H54 (cell line): ENCODE measurements around the gene IGLON5.

Experiments
- DNase-seq: peaks from one replicate; pipeline ENCODE4 v3.0.0; 2011; ENCODE audit warnings: low spot score, mixed read lengths; ENCODE audit not compliant: insufficient read length
- FAIRE-seq: peaks from 3 replicates; lab custom pipeline; 2011; peaks lifted over from hg19 to GRCh38; lab: Jason Lieb, UNC
- POLR2A ChIP-seq: IDR thresholded peaks from 2 replicates; pipeline ENCODE4 v1.6.1; 2011; ENCODE audit warnings: low read depth, mild to moderate bottlenecking, low read length

IGLON5 gene

GRCh38 chr19:51368366-51369282 is 57.2 kb downstream of the IGLON5 start, which contains the start of gene CLDND2:
TSS of gene CLDND2 (minus strand) at chr19:51369003. CDS start at chr19:51368577, 426 bp downstream.
- FAIRE-seq: no peak

DNA sequence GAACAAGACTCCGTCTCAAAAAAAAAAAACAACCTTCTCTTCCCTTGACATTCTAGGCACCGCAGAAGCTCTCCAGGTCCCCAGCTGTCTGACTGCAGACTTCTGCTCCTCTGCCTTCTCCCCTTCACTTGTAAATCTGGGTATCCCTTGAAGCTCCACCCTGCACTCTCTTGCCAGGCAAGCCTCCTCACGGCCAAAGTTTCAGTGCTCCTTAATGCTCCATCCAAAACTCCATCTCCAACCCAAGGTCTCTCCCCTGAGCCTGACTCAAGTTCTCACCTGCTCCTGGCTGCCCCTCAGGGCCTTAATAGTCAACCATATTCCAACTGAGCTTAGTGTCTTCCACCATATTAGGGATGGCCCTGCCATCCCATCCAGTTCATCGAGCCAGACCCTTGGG is 58.8 kb downstream of the IGLON5 start:
- FAIRE-seq (no peak), DNase-seq (no peak)
- no peak for TF ChIP-seq POLR2A

More at GRCh38 chr19:51368366-51369282, 57.2 kb downstream of the IGLON5 start, which contains the start of gene CLDND2:
- no peak for DNase-seq
- TF ChIP-seq POLR2A: no peak

- FAIRE-seq (no peak), DNase-seq (no peak)
- no peak for TF ChIP-seq POLR2A
These were observed 59.8 kb downstream of the IGLON5 start for GRCh38 chr19:51371186-51371690.

GRCh38 chr19:51372021-51372648 is 60.7 kb downstream of the IGLON5 start:
- FAIRE-seq (no peak), DNase-seq (no peak)
- no peak for TF ChIP-seq POLR2A

DNA sequence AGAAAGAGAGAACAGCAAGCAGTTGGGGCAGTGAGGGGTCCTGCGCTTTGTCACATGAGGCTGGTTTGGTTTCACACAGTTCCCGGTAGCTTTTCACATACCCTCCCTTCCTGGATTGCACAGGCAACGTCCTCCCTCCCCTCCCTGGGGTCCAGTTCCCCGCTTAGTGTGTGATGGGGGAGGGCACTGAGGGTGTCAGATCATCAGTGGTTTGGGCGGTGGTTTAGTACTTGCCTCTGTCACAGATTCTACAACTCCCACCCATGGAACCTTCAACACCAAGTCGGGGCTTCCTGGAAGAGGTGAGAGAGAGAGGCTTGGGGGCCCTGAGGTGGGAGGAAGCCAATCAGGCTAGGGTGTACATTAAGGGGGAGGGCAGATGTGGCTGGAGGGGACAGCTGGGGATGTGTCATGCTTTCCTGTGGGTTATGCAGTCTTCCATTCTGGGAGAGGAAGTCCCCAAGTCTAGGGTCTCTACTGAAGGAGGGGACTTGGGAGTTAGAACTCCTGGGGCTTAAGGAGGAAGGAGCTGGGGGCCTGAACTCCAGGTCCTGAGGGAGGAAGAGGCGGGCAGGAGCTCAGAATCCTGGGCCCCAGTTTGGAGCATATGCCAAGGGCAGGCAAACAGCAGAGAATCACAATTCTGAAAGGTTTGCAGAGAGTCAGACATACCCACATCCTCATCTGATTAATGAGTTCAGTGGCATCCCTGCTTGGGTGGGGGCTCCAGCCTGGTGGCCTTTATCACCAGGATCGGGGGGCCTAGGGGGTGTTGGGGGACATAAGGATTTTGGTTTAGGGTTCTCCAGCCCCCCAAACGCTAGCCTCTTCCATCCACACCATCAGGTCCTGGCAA is 61.4 kb downstream of the IGLON5 start, which contains the start of gene NKG7:
TSS of gene NKG7 (minus strand) at position 6 of the 856 bp plus-strand sequence. CDS start 119 bp downstream, outside the sequence.
- no peak for TF ChIP-seq POLR2A
- FAIRE-seq (no peak), DNase-seq (no peak)

GRCh38 chr19:51375504-51376221 is 64.2 kb downstream of the IGLON5 start:
- no peak for FAIRE-seq
- no peak for DNase-seq
- no peak for TF ChIP-seq POLR2A

DNA sequence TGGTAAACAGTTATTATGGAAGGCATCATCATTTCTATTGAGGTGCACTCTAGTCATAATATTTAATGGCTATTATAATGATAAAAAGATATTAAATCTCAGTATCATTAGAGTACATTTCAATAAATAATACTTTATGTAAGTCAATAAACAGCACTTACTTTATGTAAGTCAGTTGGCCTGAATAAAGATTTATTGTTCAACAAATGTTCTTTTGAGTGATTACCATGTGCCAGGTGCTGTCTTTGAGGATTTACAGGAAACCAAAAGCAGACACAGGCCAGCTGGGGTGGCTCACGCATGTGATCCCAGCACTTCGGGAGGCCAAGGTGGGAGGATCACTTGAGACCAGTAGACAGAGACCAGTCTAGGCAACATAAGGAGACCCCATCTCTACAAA is 66.0 kb downstream of the IGLON5 start:
- FAIRE-seq: no peak

GRCh38 chr19:51380379-51380778 is 68.9 kb downstream of the IGLON5 start:
- TF ChIP-seq POLR2A: no peak
- DNase-seq: no peak
- no peak for FAIRE-seq

More for the DNA sequence above, 66.0 kb downstream of the IGLON5 start:
- no peak for TF ChIP-seq POLR2A
- DNase-seq: no peak
